HFFc6 (cell line): ENCODE measurements around the gene KCNQ1. TPM values are rescaled to one million over a fixed set of nuclear protein-coding genes. Genes with fewer than 3 reads are reported as not detected.
A peak's percentile ranks its signal among the peaks of the same experiment; 100 is the strongest.

ENCODE experiments used
- DNase-seq: peaks from one replicate; pipeline ENCODE4 v3.0.0-alpha.2; 2018
- H3K27ac Mint-ChIP-seq: 2 replicates; pipeline ENCODE4 v1.8.0; 2020; ENCODE audit warnings: mild to moderate bottlenecking, mixed read lengths
- H3K27me3 Mint-ChIP-seq: 2 replicates; pipeline ENCODE4 v1.8.0; 2021; ENCODE audit warnings: mild to moderate bottlenecking, moderate library complexity, mixed read lengths; ENCODE audit not compliant: insufficient read depth
- H3K36me3 Mint-ChIP-seq: 2 replicates; pipeline ENCODE4 v1.8.0; 2021; ENCODE audit warnings: low read depth, mixed read lengths
- H3K4me1 Mint-ChIP-seq: 2 replicates; pipeline ENCODE4 v1.8.0; 2020; ENCODE audit warnings: low read depth, mixed read lengths
- H3K4me3 Mint-ChIP-seq: 2 replicates; pipeline ENCODE4 v1.8.0; 2020; ENCODE audit warnings: mild to moderate bottlenecking, moderate library complexity, mixed read lengths
- H3K9me3 Mint-ChIP-seq: 2 replicates; pipeline ENCODE4 v1.8.0; 2020; ENCODE audit warnings: mild to moderate bottlenecking, mixed read lengths
- CTCF ChIP-seq: fragments of 200-600 bp; sonication (generic); IDR thresholded peaks from 2 replicates; pipeline ENCODE4 v1.5.0; 2021; ENCODE audit warnings: antibody characterized with exemption, mild to moderate bottlenecking
- total RNA-seq, 6 experiments: library from RNA; stranded (reverse); fragmentation: NEBNext Ultra II Directional; extraction: Animal tissue kit (Norgen Biotek cat#: 25700); gene quantifications; 2 replicates in 1 of 6; 3 replicates in 5 of 6; pipeline ENCODE4 v1.2.3, GENCODE V29; 2021

KCNQ1 gene
- total RNA-seq, 6 experiments from 2014 or later = not detected

GRCh38 chr11:2529636-2530035, 84.8 kb downstream of the KCNQ1 start:
- Mint-ChIP-seq H3K4me1 (peaks cover 16% of the 10 kb centered on the region), H3K4me3 (no peak overlapping the region), H3K9me3 (no peaks in the 10 kb centered on the region), H3K36me3 (no peaks in the 10 kb centered on the region), H3K27me3 (peaks cover 30% of the 10 kb centered on the region), H3K27ac (no peak overlapping the region)
- no peak for TF ChIP-seq CTCF
- no peak for DNase-seq

- peaks cover 16% of the 10 kb centered on the region for H3K4me1 Mint-ChIP-seq
- H3K27ac Mint-ChIP-seq = no peak overlapping the region
- H3K27me3 Mint-ChIP-seq = peaks cover 24% of the 10 kb centered on the region
- no peak for TF ChIP-seq CTCF
- no peaks in the 10 kb centered on the region for H3K36me3 Mint-ChIP-seq
- no peak overlapping the region for H3K4me3 Mint-ChIP-seq
- H3K9me3 Mint-ChIP-seq = no peaks in the 10 kb centered on the region
- no peak for DNase-seq
Measured at GRCh38 chr11:2530131-2530854, 85.5 kb downstream of the KCNQ1 start.

GRCh38 chr11:2530855-2531200, 86.0 kb downstream of the KCNQ1 start:
- Mint-ChIP-seq H3K36me3 (no peaks in the 10 kb centered on the region), H3K4me1 (peaks cover 16% of the 10 kb centered on the region), H3K9me3 (no peaks in the 10 kb centered on the region), H3K4me3 (no peak overlapping the region), H3K27me3 (peaks cover 22% of the 10 kb centered on the region), H3K27ac (no peak overlapping the region)
- no peak for TF ChIP-seq CTCF
- no peak for DNase-seq

GRCh38 chr11:2531277-2531986, 86.6 kb downstream of the KCNQ1 start:
- DNase-seq = peak; percentile 25
- peaks cover 20% of the 10 kb centered on the region for H3K27me3 Mint-ChIP-seq
- no peaks in the 10 kb centered on the region for H3K36me3 Mint-ChIP-seq
- TF ChIP-seq CTCF = peak; percentile 99
- H3K27ac Mint-ChIP-seq = no peak overlapping the region
- no peaks in the 10 kb centered on the region for H3K9me3 Mint-ChIP-seq
- peaks cover 16% of the 10 kb centered on the region for H3K4me1 Mint-ChIP-seq
- H3K4me3 Mint-ChIP-seq = no peak overlapping the region

- Mint-ChIP-seq H3K4me1 (peaks cover 16% of the 10 kb centered on the region), H3K27ac (no peak overlapping the region), H3K4me3 (no peak overlapping the region), H3K27me3 (peaks cover 20% of the 10 kb centered on the region), H3K9me3 (no peaks in the 10 kb centered on the region), H3K36me3 (no peaks in the 10 kb centered on the region)
- TF ChIP-seq CTCF = no peak
- DNase-seq = no peak
Measured at GRCh38 chr11:2531987-2532703, 87.3 kb downstream of the KCNQ1 start.
